Uterus (tissue), 4 donors: ENCODE results near the gene CDH4. TPM values are rescaled to one million over a fixed set of nuclear protein-coding genes. Genes with fewer than 3 reads are reported as not detected.

ENCODE experiments used
- DNase-seq, 2 donors: peaks; one replicate each; pipeline ENCODE4 v3.0.0-alpha.2; 2019 to 2020
- H3K27ac ChIP-seq, 2 donors: fragments of 200-600 bp; sonication (generic); 1 replicate in 1 of 2; 2 replicates in 1 of 2; pipeline ENCODE4 v1.5.1; 2016 to 2018
- H3K27me3 ChIP-seq, 2 donors: fragments of 200-600 bp; sonication (generic); one replicate each; pipeline ENCODE4 v1.5.1; 2018 to 2019; ENCODE audit warnings: control low read depth in 1 of 2
- H3K36me3 ChIP-seq, 2 donors: fragments of 200-600 bp; sonication (generic); one replicate each; pipeline ENCODE4 v1.5.1; 2019; ENCODE audit warnings: control low read depth in 1 of 2
- H3K4me1 ChIP-seq, 2 donors: fragments of 200-600 bp; sonication (generic); one replicate each; pipeline ENCODE4 v1.5.1; 2018 to 2019; ENCODE audit warnings: control low read depth in 1 of 2
- H3K4me3 ChIP-seq, 2 donors: fragments of 200-600 bp; sonication (generic); 1 replicate in 1 of 2; 2 replicates in 1 of 2; pipeline ENCODE4 v1.5.1; 2018 to 2019; ENCODE audit warnings: mild to moderate bottlenecking in 1 of 2
- H3K9me3 ChIP-seq, 2 donors: fragments of 200-600 bp; sonication (generic); one replicate each; pipeline ENCODE4 v1.5.1; 2019; ENCODE audit warnings: control low read depth in 1 of 2
- CTCF ChIP-seq, 4 experiments: fragments of 200-600 bp in 2 of 4; fragments of 450-650 bp in 2 of 4; sonication (generic) in 2 of 4; IDR thresholded peaks; one replicate each; pipeline ENCODE4 v1.5.1; 2016 to 2019; ENCODE audit warnings: antibody characterized with exemption in 4 of 4, mild to moderate bottlenecking in 2 of 4, moderate library complexity in 1 of 4
- POLR2A ChIP-seq, 2 donors: fragments of 450-650 bp; IDR thresholded peaks; one replicate each; pipeline ENCODE4 v1.6.1; 2016; ENCODE audit warnings: antibody characterized with exemption in 2 of 2, mild to moderate bottlenecking in 1 of 2, moderate library complexity in 1 of 2
- intact Hi-C: fragments of 100-400 bp; cut with DNase I; formaldehyde crosslinking; loops from one replicate; pipeline ENCODE4 v1.15.1; 2023; ENCODE audit warnings: low total_unique reads
- total RNA-seq, 4 donors: library from RNA; depleted of rRNA in 3 of 4; stranded (reverse); fragments of >200 nt in 3 of 4; gene quantifications; one replicate each; pipeline versions ENCODE4 v1.1.0 to v1.2.4, GENCODE V29; 2014 to 2023
- donor health status: DM: yes; HTN: yes; CAD: no.

Gene CDH4
- total RNA-seq, 4 donors from 2014 or later: under 0.01 to 0.55 TPM; not detected in 2

- Histone ChIP-seq H3K9me3 (no peaks in the 10 kb centered on the region), H3K27me3 (no peaks in the 10 kb centered on the region), H3K4me1 (no peaks in the 10 kb centered on the region), H3K27ac (no peak overlapping the region), H3K36me3 (no peaks in the 10 kb centered on the region), H3K4me3 (no peak overlapping the region)
- no peak for DNase-seq
- intact Hi-C loops: no loop called here
- TF ChIP-seq CTCF (IDR thresholded peaks at IDR 0.05) (no peak), POLR2A (IDR thresholded peaks at IDR 0.05) (no peak)
These were observed 164.5 kb downstream of the CDH4 start for GRCh38 chr20:61416546-61416945.

- TF ChIP-seq POLR2A (IDR thresholded peaks at IDR 0.05) (no peak), CTCF (IDR thresholded peaks at IDR 0.05) (no peak)
- Histone ChIP-seq H3K9me3 (no peaks in the 10 kb centered on the region), H3K27me3 (no peaks in the 10 kb centered on the region), H3K36me3 (no peaks in the 10 kb centered on the region), H3K27ac (no peak overlapping the region), H3K4me1 (no peaks in the 10 kb centered on the region), H3K4me3 (no peak overlapping the region)
- no peak for DNase-seq
- intact Hi-C loops: no loop called here
These were observed 165.3 kb downstream of the CDH4 start for GRCh38 chr20:61417221-61417941.

GRCh38 chr20:61419010-61419409 is 166.9 kb downstream of the CDH4 start:
- TF ChIP-seq POLR2A (IDR thresholded peaks at IDR 0.05) (no peak), CTCF (IDR thresholded peaks at IDR 0.05) (no peak)
- intact Hi-C loops: no loop called here
- Histone ChIP-seq H3K27me3 (no peaks in the 10 kb centered on the region), H3K9me3 (no peaks in the 10 kb centered on the region), H3K4me3 (no peak overlapping the region), H3K27ac (no peak overlapping the region), H3K4me1 (no peaks in the 10 kb centered on the region), H3K36me3 (no peaks in the 10 kb centered on the region)
- no peak for DNase-seq

- intact Hi-C loops: no loop called here
- H3K27ac ChIP-seq: no peak overlapping the region
- H3K4me3 ChIP-seq: no peak overlapping the region
- TF ChIP-seq CTCF (IDR thresholded peaks at IDR 0.05) (no peak), POLR2A (IDR thresholded peaks at IDR 0.05) (no peak)
- no peak for DNase-seq
- no peaks in the 10 kb centered on the region for H3K36me3 ChIP-seq
- no peaks in the 10 kb centered on the region for H3K4me1 ChIP-seq
- no peaks in the 10 kb centered on the region for H3K9me3 ChIP-seq
- no peaks in the 10 kb centered on the region for H3K27me3 ChIP-seq
These were observed 167.4 kb downstream of the CDH4 start for GRCh38 chr20:61419501-61419900.

GRCh38 chr20:61420056-61420455 is 168.0 kb downstream of the CDH4 start:
- intact Hi-C loops: no loop called here
- TF ChIP-seq POLR2A (IDR thresholded peaks at IDR 0.05): no peak
- TF ChIP-seq CTCF (IDR thresholded peaks at IDR 0.05): no peak

More at GRCh38 chr20:61420056-61420455, 168.0 kb downstream of the CDH4 start:
- no peaks in the 10 kb centered on the region for H3K36me3 ChIP-seq
- H3K27ac ChIP-seq: no peak overlapping the region
- no peak for DNase-seq
- no peaks in the 10 kb centered on the region for H3K4me1 ChIP-seq
- no peaks in the 10 kb centered on the region for H3K9me3 ChIP-seq
- H3K4me3 ChIP-seq: no peak overlapping the region
- no peaks in the 10 kb centered on the region for H3K27me3 ChIP-seq
